Fibroblast of the aortic adventitia (primary cell): ENCODE results near the gene PLEKHH3. TPM values are rescaled to one million over a fixed set of nuclear protein-coding genes. Genes with fewer than 3 reads are reported as not detected.

Source experiments
- DNase-seq: peaks from one replicate; pipeline ENCODE4 v3.0.0-alpha.2; 2010; ENCODE audit warnings: low read depth
- H3K4me3 ChIP-seq: 2 replicates; pipeline ENCODE4 v1.5.1; 2011; ENCODE audit warnings: low read depth, mild to moderate bottlenecking, control low read depth, low read length, moderate library complexity
- CTCF ChIP-seq: IDR thresholded peaks from 2 replicates; pipeline ENCODE4 v1.5.1; 2011; ENCODE audit warnings: mild to moderate bottlenecking, low read length, control low read depth, inconsistent platforms; ENCODE audit not compliant: insufficient read depth
- total RNA-seq: library from RNA; depleted of rRNA; stranded (reverse); fragments of >200 nt; gene quantifications from 2 replicates; pipeline ENCODE4 v1.2.3, GENCODE V29; 2012; ENCODE audit warnings: low replicate concordance

PLEKHH3 gene
- total RNA-seq, 1 donor: 15.6 TPM

- no peak for TF ChIP-seq CTCF
- H3K4me3 ChIP-seq: no peak overlapping the region
- DNase-seq: peak; percentile 91
Observed at GRCh38 chr17:42698736-42699414, 22.1 kb upstream of the PLEKHH3 start.

GRCh38 chr17:42697108-42697811 is 20.5 kb upstream of the PLEKHH3 start:
- no peak for TF ChIP-seq CTCF
- no peak for DNase-seq
- no peak overlapping the region for H3K4me3 ChIP-seq

GRCh38 chr17:42695500-42695899 is 18.7 kb upstream of the PLEKHH3 start:
- no peak for DNase-seq
- no peak for TF ChIP-seq CTCF
- H3K4me3 ChIP-seq: no peak overlapping the region

GRCh38 chr17:42694524-42694923 is 17.7 kb upstream of the PLEKHH3 start:
- no peak overlapping the region for H3K4me3 ChIP-seq
- TF ChIP-seq CTCF: no peak
- DNase-seq: no peak

- H3K4me3 ChIP-seq: no peak overlapping the region
- no peak for TF ChIP-seq CTCF
- no peak for DNase-seq
Observed at GRCh38 chr17:42692489-42692888, 15.7 kb upstream of the PLEKHH3 start.

GRCh38 chr17:42691021-42691545 is 14.3 kb upstream of the PLEKHH3 start:
- no peak for DNase-seq
- H3K4me3 ChIP-seq: no peak overlapping the region
- TF ChIP-seq CTCF: no peak

GRCh38 chr17:42690596-42690995 is 13.8 kb upstream of the PLEKHH3 start:
- no peak for TF ChIP-seq CTCF
- no peak for DNase-seq
- H3K4me3 ChIP-seq: no peak overlapping the region
